GM18511 (cell line): ENCODE measurements around the gene TPGS2.

ENCODE experiments used
- ATAC-seq: cut with Tn5 transposase; IDR thresholded peaks from one replicate; pipeline ENCODE4 v1.9.1; 2021; ENCODE audit warnings: mild to moderate bottlenecking, moderate library complexity; ENCODE audit not compliant: unreplicated experiment

The TPGS2 gene

GRCh38 chr18:36745219-36745975 lies 83.4 kb downstream of the TPGS2 start:
- no peak for ATAC-seq

GRCh38 chr18:36744261-36744876 lies 84.4 kb downstream of the TPGS2 start:
- ATAC-seq = no peak
